ENCODE data around the gene RER1. TPM values are rescaled to one million over a fixed set of nuclear protein-coding genes. Genes with fewer than 3 reads are reported as not detected.

The RER1 gene
- total RNA-seq, 3 donors from 2014 or later (not counting 1 experiment from before 2014, with no cell fraction given): 89.2 to 98.9 (median 91.9) TPM

DNA sequence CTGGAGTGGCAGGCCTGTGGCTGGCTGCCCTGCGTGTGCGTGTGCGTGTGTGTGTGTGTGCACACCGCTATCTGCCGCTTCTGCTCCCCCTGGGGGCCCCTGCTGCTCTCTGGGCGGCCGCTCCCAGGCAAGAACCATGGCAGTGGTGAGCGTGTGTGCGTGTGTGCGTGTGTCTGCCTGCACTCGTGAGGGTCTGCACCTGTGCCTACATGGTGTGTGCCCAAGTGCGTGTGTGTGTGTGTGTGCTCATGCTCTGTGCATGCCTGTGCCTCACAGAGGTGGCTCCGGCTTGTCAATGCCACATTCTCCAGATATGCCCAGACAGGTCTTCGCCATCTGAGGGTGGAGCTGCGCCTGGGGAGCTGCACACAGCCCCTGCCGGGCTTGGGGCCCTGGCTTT is 39.5 kb downstream of the RER1 start:
- WGBS (ENCODE audit: insufficient coverage): 63% methylated on average over 16 of the region's 16 CpGs
- Histone ChIP-seq H3K4me3 (ENCODE audit: low read length) (no peak overlapping the region), H3K9me3 (ENCODE audit: control insufficient read depth, insufficient read depth, low read length) (peaks cover 6% of the 10 kb centered on the region), H3K36me3 (ENCODE audit: control insufficient read depth, insufficient read depth, low read length) (no peaks in the 10 kb centered on the region), H3K27me3 (ENCODE audit: control insufficient read depth, insufficient read depth, low read length) (no peaks in the 10 kb centered on the region), H3K4me1 (ENCODE audit: control insufficient read depth, insufficient read depth, low read length) (peaks cover 12% of the 10 kb centered on the region), H3K27ac (ENCODE audit: low read length) (no peak overlapping the region)
- ATAC-seq (no peak), DNase-seq (no peak)
- Mint-ChIP-seq H3K36me3 (no peaks in the 10 kb centered on the region), H3K27ac (no peak overlapping the region), H3K4me3 (no peak overlapping the region), H3K4me1 (peaks cover 0 to 15% of the 10 kb centered on the region in 2 donors), H3K27me3 (ENCODE audit: low read depth in 2 of 2) (no peaks in the 10 kb centered on the region), H3K9me3 (no peaks in the 10 kb centered on the region)
- TF ChIP-seq, protein P1, sequence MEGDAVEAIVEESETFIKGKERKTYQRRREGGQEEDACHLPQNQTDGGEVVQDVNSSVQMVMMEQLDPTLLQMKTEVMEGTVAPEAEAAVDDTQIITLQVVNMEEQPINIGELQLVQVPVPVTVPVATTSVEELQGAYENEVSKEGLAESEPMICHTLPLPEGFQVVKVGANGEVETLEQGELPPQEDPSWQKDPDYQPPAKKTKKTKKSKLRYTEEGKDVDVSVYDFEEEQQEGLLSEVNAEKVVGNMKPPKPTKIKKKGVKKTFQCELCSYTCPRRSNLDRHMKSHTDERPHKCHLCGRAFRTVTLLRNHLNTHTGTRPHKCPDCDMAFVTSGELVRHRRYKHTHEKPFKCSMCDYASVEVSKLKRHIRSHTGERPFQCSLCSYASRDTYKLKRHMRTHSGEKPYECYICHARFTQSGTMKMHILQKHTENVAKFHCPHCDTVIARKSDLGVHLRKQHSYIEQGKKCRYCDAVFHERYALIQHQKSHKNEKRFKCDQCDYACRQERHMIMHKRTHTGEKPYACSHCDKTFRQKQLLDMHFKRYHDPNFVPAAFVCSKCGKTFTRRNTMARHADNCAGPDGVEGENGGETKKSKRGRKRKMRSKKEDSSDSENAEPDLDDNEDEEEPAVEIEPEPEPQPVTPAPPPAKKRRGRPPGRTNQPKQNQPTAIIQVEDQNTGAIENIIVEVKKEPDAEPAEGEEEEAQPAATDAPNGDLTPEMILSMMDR (IDR thresholded peaks at IDR 0.05): no peak
- intact Hi-C loops (cut with micrococcal nuclease): no loop called here

- Histone ChIP-seq H3K27ac (ENCODE audit: low read length) (no peak overlapping the region), H3K36me3 (ENCODE audit: control insufficient read depth, insufficient read depth, low read length) (no peaks in the 10 kb centered on the region), H3K27me3 (ENCODE audit: control insufficient read depth, insufficient read depth, low read length) (no peaks in the 10 kb centered on the region), H3K4me3 (ENCODE audit: low read length) (no peak overlapping the region), H3K4me1 (ENCODE audit: control insufficient read depth, insufficient read depth, low read length) (peaks cover 12% of the 10 kb centered on the region), H3K9me3 (ENCODE audit: control insufficient read depth, insufficient read depth, low read length) (peaks cover 6% of the 10 kb centered on the region)
- intact Hi-C loops (cut with micrococcal nuclease): no loop called here
- TF ChIP-seq, protein P1 (IDR thresholded peaks at IDR 0.05): no peak
- peaks cover 0 to 15% of the 10 kb centered on the region in 2 donors for H3K4me1 Mint-ChIP-seq
- no peaks in the 10 kb centered on the region for H3K36me3 Mint-ChIP-seq
- no peak overlapping the region for H3K4me3 Mint-ChIP-seq
- no peak for ATAC-seq
- WGBS (ENCODE audit: insufficient coverage): 88% methylated on average over 10 of the region's 10 CpGs
- H3K27ac Mint-ChIP-seq: no peak overlapping the region
- H3K27me3 Mint-ChIP-seq (ENCODE audit: low read depth in 2 of 2): no peaks in the 10 kb centered on the region
- no peak for DNase-seq
- H3K9me3 Mint-ChIP-seq: no peaks in the 10 kb centered on the region
These were observed 39.9 kb downstream of the RER1 start for GRCh38 chr1:2431518-2431917.

DNA sequence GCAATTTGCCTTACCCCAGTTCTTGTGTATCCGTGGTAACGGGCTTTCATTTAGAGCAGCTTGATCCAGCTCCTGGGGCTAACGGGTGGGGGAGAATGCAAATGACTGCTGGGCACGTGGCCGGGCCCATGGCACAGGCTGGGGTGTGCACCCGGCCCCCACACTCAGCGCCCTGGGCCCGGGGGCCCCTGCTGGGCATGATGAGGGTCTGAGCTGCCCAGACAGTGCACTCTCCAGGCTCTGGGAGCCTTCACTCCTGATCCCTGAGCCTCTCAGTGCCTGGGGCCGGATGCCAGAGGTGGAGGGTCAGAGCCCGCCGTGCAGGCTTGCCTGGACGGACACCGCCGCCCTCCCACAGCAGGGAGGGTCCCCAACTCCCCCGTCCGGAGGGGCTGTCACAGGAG is 40.8 kb downstream of the RER1 start:
- no peaks in the 10 kb centered on the region for H3K9me3 Mint-ChIP-seq
- H3K9me3 ChIP-seq (ENCODE audit: control insufficient read depth, insufficient read depth, low read length): peaks cover 6% of the 10 kb centered on the region
- ATAC-seq: no peak
- no peak for DNase-seq
- peaks cover 0 to 18% of the 10 kb centered on the region in 2 donors for H3K4me1 Mint-ChIP-seq
- intact Hi-C loops (cut with micrococcal nuclease): no loop called here
- H3K27ac ChIP-seq (ENCODE audit: low read length): no peak overlapping the region
- WGBS (ENCODE audit: insufficient coverage): 83% methylated on average over 16 of the region's 16 CpGs
- H3K4me1 ChIP-seq (ENCODE audit: control insufficient read depth, insufficient read depth, low read length): peaks cover 12% of the 10 kb centered on the region
- H3K36me3 Mint-ChIP-seq: no peaks in the 10 kb centered on the region
- H3K4me3 ChIP-seq (ENCODE audit: low read length): no peak overlapping the region
- H3K27ac Mint-ChIP-seq: no peak overlapping the region
- no peaks in the 10 kb centered on the region for H3K27me3 Mint-ChIP-seq (ENCODE audit: low read depth in 2 of 2)
- H3K27me3 ChIP-seq (ENCODE audit: control insufficient read depth, insufficient read depth, low read length): no peaks in the 10 kb centered on the region
- H3K4me3 Mint-ChIP-seq: no peak overlapping the region
- TF ChIP-seq, protein P1 (IDR thresholded peaks at IDR 0.05): no peak
- no peaks in the 10 kb centered on the region for H3K36me3 ChIP-seq (ENCODE audit: control insufficient read depth, insufficient read depth, low read length)

GRCh38 chr1:2433196-2433595 is 41.6 kb downstream of the RER1 start:
- DNase-seq (no peak), ATAC-seq (no peak)
- no peaks in the 10 kb centered on the region for H3K9me3 Mint-ChIP-seq
- Histone ChIP-seq H3K9me3 (ENCODE audit: control insufficient read depth, insufficient read depth, low read length) (peaks cover 6% of the 10 kb centered on the region), H3K27me3 (ENCODE audit: control insufficient read depth, insufficient read depth, low read length) (no peaks in the 10 kb centered on the region), H3K36me3 (ENCODE audit: control insufficient read depth, insufficient read depth, low read length) (no peaks in the 10 kb centered on the region), H3K27ac (ENCODE audit: low read length) (no peak overlapping the region), H3K4me3 (ENCODE audit: low read length) (no peak overlapping the region), H3K4me1 (ENCODE audit: control insufficient read depth, insufficient read depth, low read length) (peaks cover 12% of the 10 kb centered on the region)
- 92% methylated on average over 12 of the region's 13 CpGs for WGBS (ENCODE audit: insufficient coverage)
- peaks cover 0 to 24% of the 10 kb centered on the region in 2 donors for H3K4me1 Mint-ChIP-seq
- H3K4me3 Mint-ChIP-seq: no peak overlapping the region
- H3K27ac Mint-ChIP-seq: no peak overlapping the region
- no peaks in the 10 kb centered on the region for H3K36me3 Mint-ChIP-seq
- H3K27me3 Mint-ChIP-seq (ENCODE audit: low read depth in 2 of 2): no peaks in the 10 kb centered on the region
- TF ChIP-seq, protein P1 (IDR thresholded peaks at IDR 0.05): no peak
- intact Hi-C loops (cut with micrococcal nuclease): no loop called here
